ENCODE data around the gene PARM1. TPM values are rescaled to one million over a fixed set of nuclear protein-coding genes. Genes with fewer than 3 reads are reported as not detected.

The PARM1 gene
- total and polyA plus RNA-seq, 2 donors (not counting 1 experiment from before 2014, with no cell fraction given) = 0.30 to 2.0 TPM

DNA sequence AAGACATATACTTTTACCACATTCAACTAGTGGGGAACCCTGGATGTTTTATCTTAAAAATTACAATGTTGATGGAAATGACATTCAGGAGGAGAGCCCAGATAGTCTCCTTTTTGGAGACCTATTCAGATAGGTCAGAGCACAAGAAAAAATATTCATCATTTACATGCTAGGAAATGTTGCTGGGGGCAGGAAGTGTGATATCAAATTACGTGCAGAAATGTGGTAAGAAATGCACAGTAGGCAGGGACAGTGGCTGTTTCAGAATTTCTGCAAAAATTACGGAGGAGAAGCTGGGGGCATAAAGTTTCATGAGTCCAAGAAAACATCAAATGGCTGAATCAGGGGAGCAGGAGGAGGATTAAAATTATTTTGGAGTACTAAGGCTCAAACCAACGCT lies 8.2 kb downstream of the PARM1 start:
- H3K4me2 ChIP-seq (ENCODE audit: extremely low read depth, insufficient read depth, low read length) = no peak overlapping the region

GRCh38 chr4:74942251-74942917 lies 9.5 kb downstream of the PARM1 start:
- Histone ChIP-seq H3K9me3 (ENCODE audit: control insufficient read depth, insufficient read depth, low read depth, low read length) (no peaks in the 10 kb centered on the region), H3K27me3 (ENCODE audit: control insufficient read depth, insufficient read depth, low read length) (no peaks in the 10 kb centered on the region), H2AFZ (ENCODE audit: low read length) (no peak overlapping the region), H3K4me2 (ENCODE audit: extremely low read depth, insufficient read depth, low read length) (no peak overlapping the region), H3K4me3 (replicated peaks in 1 of 4; ENCODE audit: control extremely low read depth in 1 of 4, insufficient read depth in 1 of 4, low read depth in 3 of 4, low read length in 4 of 4) (no peak overlapping the region), H3K79me2 (ENCODE audit: control insufficient read depth, insufficient read depth, low read length) (no peaks in the 10 kb centered on the region), H3K27ac (ENCODE audit: insufficient read depth, low read length) (no peak overlapping the region), H3K9ac (ENCODE audit: insufficient read depth, low read length) (no peak overlapping the region), H4K20me1 (ENCODE audit: control insufficient read depth, extremely low read depth, insufficient read depth, low read length) (no peaks in the 10 kb centered on the region), H3K36me3 (ENCODE audit: control insufficient read depth, insufficient read depth, low read length) (no peaks in the 10 kb centered on the region), H3K4me1 (ENCODE audit: control insufficient read depth, extremely low read depth, insufficient read depth, low read length) (no peaks in the 10 kb centered on the region)
- no peak for TF ChIP-seq EZH2 (IDR thresholded peaks at IDR 0.05; ENCODE audit: low read length, missing control alignments)
- TF ChIP-seq, protein P1, sequence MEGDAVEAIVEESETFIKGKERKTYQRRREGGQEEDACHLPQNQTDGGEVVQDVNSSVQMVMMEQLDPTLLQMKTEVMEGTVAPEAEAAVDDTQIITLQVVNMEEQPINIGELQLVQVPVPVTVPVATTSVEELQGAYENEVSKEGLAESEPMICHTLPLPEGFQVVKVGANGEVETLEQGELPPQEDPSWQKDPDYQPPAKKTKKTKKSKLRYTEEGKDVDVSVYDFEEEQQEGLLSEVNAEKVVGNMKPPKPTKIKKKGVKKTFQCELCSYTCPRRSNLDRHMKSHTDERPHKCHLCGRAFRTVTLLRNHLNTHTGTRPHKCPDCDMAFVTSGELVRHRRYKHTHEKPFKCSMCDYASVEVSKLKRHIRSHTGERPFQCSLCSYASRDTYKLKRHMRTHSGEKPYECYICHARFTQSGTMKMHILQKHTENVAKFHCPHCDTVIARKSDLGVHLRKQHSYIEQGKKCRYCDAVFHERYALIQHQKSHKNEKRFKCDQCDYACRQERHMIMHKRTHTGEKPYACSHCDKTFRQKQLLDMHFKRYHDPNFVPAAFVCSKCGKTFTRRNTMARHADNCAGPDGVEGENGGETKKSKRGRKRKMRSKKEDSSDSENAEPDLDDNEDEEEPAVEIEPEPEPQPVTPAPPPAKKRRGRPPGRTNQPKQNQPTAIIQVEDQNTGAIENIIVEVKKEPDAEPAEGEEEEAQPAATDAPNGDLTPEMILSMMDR (conservative IDR thresholded peaks at IDR 0.05 in 1 of 2, IDR thresholded peaks at IDR 0.05 in 1 of 2; ENCODE audit: low read depth in 1 of 2, low read length in 2 of 2) = no peak
- no peak for DNase-seq (ENCODE audit: low read depth in 2 of 2)

More for the DNA sequence above, 8.2 kb downstream of the PARM1 start:
- Histone ChIP-seq H3K4me1 (ENCODE audit: control insufficient read depth, extremely low read depth, insufficient read depth, low read length) (no peaks in the 10 kb centered on the region), H2AFZ (ENCODE audit: low read length) (no peak overlapping the region), H3K36me3 (ENCODE audit: control insufficient read depth, insufficient read depth, low read length) (no peaks in the 10 kb centered on the region), H3K4me3 (replicated peaks in 1 of 4; ENCODE audit: control extremely low read depth in 1 of 4, insufficient read depth in 1 of 4, low read depth in 3 of 4, low read length in 4 of 4) (no peak overlapping the region), H3K9ac (ENCODE audit: insufficient read depth, low read length) (no peak overlapping the region), H3K79me2 (ENCODE audit: control insufficient read depth, insufficient read depth, low read length) (no peaks in the 10 kb centered on the region), H3K27ac (ENCODE audit: insufficient read depth, low read length) (no peak overlapping the region), H3K9me3 (ENCODE audit: control insufficient read depth, insufficient read depth, low read depth, low read length) (no peaks in the 10 kb centered on the region), H4K20me1 (ENCODE audit: control insufficient read depth, extremely low read depth, insufficient read depth, low read length) (no peaks in the 10 kb centered on the region), H3K27me3 (ENCODE audit: control insufficient read depth, insufficient read depth, low read length) (no peaks in the 10 kb centered on the region)
- no peak for TF ChIP-seq EZH2 (IDR thresholded peaks at IDR 0.05; ENCODE audit: low read length, missing control alignments)
- TF ChIP-seq, protein P1 (conservative IDR thresholded peaks at IDR 0.05 in 1 of 2, IDR thresholded peaks at IDR 0.05 in 1 of 2; ENCODE audit: low read depth in 1 of 2, low read length in 2 of 2) = no peak
- DNase-seq (ENCODE audit: low read depth in 2 of 2) = no peak

DNA sequence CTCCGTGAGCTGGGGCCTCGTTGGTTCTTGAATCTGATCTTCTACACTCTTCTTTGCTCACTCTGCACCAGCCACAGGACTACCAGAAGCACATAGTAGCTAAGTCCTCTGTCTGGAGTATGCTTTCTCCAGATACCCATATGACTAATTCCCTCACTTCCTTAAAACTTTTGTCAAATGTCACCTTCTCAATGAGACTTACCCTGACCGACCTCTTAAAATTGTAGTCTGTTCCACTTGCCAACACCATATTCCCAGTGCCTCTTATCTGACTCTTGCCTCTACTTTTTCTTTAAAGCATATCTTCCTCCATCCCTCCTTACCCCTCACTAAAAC lies 10.0 kb downstream of the PARM1 start:
- no peak for DNase-seq (ENCODE audit: low read depth in 2 of 2)
- no peaks in the 10 kb centered on the region for H3K9me3 ChIP-seq (ENCODE audit: control insufficient read depth, insufficient read depth, low read depth, low read length)
- H3K27ac ChIP-seq (ENCODE audit: insufficient read depth, low read length) = no peak overlapping the region
- H3K9ac ChIP-seq (ENCODE audit: insufficient read depth, low read length) = no peak overlapping the region
- no peaks in the 10 kb centered on the region for H3K4me1 ChIP-seq (ENCODE audit: control insufficient read depth, extremely low read depth, insufficient read depth, low read length)
- H2AFZ ChIP-seq (ENCODE audit: low read length) = no peak overlapping the region
- no peaks in the 10 kb centered on the region for H4K20me1 ChIP-seq (ENCODE audit: control insufficient read depth, extremely low read depth, insufficient read depth, low read length)
- no peak overlapping the region for H3K4me3 ChIP-seq (replicated peaks in 1 of 4; ENCODE audit: control extremely low read depth in 1 of 4, insufficient read depth in 1 of 4, low read depth in 3 of 4, low read length in 4 of 4)
- H3K79me2 ChIP-seq (ENCODE audit: control insufficient read depth, insufficient read depth, low read length) = no peaks in the 10 kb centered on the region
- H3K27me3 ChIP-seq (ENCODE audit: control insufficient read depth, insufficient read depth, low read length) = no peaks in the 10 kb centered on the region
- no peak overlapping the region for H3K4me2 ChIP-seq (ENCODE audit: extremely low read depth, insufficient read depth, low read length)
- TF ChIP-seq EZH2 (IDR thresholded peaks at IDR 0.05; ENCODE audit: low read length, missing control alignments) = no peak
- H3K36me3 ChIP-seq (ENCODE audit: control insufficient read depth, insufficient read depth, low read length) = no peaks in the 10 kb centered on the region
